Measurements from ENCODE around the gene SLC24A4.

The SLC24A4 gene

DNA sequence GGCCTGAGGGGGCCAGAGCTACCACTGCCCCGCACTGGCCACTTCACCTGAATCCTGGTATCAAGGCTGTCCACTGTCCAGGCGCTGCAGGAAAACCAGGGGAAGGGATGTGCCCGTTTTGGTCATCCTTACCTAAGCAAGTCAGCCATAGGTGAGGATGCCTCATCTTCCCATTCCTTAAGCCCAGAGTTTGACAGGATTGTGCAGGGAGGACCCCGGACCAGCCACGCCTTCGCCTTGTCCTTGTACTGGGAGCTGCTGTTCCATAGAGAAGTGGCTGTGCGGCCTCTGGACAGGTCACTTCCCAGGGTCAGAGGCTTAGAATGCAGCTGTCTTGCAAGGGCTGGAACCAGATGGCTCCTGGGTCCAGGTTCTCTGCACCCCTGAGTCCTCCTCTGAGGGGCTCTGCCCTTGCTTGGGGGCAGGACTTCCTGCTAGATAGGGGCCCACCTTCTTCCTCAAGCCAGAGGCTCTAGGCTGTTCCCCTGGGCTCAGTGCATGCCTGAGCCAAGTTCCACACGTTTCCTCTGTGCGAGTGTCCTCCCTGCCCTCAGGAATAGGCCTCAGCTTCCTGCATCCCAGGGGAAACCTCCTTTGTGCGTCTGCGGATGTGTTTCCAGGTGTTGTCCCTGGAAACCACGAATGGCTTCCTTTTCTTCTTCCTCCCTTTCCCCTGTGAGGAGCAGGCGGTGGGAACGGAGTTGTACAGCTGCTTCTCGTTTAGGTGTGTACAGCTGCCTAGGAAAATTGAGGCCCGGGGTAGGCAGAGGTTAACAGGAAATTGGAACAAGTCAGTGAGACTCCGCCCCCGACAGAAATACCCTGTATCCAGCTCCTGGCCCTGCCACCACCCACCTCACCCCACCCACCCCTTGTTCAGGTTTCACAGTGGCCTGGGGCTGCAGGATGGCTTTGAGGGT lies 136.3 kb downstream of the SLC24A4 start:
- DNase-seq (ENCODE audit: low read depth) = no peak
- no peak overlapping the region for H3K4me3 ChIP-seq (ENCODE audit: control insufficient read depth, low read depth, low read length)

DNA sequence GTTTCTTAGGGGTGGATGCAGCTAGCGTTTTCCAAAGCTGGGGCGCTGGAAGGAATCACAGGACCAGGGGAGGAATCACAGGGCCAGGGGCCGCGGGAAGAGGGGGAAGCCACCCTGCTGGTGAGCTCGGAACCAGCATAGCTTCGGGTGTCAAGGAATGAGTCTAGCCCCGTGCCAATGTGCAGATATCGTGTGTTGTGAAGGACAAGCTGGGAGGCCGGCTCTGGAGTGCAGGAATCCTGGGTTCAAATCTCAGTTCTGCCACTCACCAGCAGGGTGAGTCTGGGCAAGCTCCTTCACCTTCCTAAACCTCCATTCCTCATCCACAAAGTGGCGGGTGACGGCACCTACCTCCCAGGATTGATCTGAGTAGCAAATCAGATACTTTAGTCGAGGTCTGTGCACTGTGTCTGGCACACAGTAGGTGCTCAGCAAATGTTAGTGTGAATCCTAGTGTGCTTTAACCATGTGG lies 137.0 kb downstream of the SLC24A4 start:
- TF ChIP-seq, protein P1, sequence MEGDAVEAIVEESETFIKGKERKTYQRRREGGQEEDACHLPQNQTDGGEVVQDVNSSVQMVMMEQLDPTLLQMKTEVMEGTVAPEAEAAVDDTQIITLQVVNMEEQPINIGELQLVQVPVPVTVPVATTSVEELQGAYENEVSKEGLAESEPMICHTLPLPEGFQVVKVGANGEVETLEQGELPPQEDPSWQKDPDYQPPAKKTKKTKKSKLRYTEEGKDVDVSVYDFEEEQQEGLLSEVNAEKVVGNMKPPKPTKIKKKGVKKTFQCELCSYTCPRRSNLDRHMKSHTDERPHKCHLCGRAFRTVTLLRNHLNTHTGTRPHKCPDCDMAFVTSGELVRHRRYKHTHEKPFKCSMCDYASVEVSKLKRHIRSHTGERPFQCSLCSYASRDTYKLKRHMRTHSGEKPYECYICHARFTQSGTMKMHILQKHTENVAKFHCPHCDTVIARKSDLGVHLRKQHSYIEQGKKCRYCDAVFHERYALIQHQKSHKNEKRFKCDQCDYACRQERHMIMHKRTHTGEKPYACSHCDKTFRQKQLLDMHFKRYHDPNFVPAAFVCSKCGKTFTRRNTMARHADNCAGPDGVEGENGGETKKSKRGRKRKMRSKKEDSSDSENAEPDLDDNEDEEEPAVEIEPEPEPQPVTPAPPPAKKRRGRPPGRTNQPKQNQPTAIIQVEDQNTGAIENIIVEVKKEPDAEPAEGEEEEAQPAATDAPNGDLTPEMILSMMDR (IDR thresholded peaks at IDR 0.05; ENCODE audit: control insufficient read depth, insufficient read depth, low read depth, low read length, missing control alignments) = no peak
- no peak overlapping the region for H3K4me3 ChIP-seq (ENCODE audit: control insufficient read depth, low read depth, low read length)
- DNase-seq (ENCODE audit: low read depth) = no peak

More for the DNA sequence above, 136.3 kb downstream of the SLC24A4 start:
- TF ChIP-seq, protein P1 (IDR thresholded peaks at IDR 0.05; ENCODE audit: control insufficient read depth, insufficient read depth, low read depth, low read length, missing control alignments) = no peak

DNA sequence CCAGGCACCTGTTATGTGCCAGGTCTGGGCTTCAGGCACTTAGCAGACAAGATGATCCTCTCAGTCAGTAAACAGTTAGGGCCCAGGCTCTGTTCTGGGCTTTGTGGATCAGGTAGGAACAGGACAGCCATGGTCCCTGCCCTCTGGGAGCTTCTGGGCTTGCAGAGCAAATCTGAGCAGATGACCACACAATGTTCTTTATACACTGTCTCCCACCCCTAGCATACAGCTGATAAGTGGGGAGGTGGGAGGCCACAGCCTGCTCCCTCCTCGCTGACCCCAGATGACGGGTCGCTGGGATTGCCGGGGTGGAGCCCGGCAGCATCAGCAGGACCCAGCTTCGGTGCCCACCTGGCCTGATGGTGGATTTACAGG lies 137.6 kb downstream of the SLC24A4 start:
- DNase-seq (ENCODE audit: low read depth) = no peak
- TF ChIP-seq, protein P1 (IDR thresholded peaks at IDR 0.05; ENCODE audit: control insufficient read depth, insufficient read depth, low read depth, low read length, missing control alignments) = no peak
- H3K4me3 ChIP-seq (ENCODE audit: control insufficient read depth, low read depth, low read length) = no peak overlapping the region

GRCh38 chr14:92460916-92461579 lies 138.1 kb downstream of the SLC24A4 start:
- TF ChIP-seq, protein P1 (IDR thresholded peaks at IDR 0.05; ENCODE audit: control insufficient read depth, insufficient read depth, low read depth, low read length, missing control alignments) = no peak
- no peak overlapping the region for H3K4me3 ChIP-seq (ENCODE audit: control insufficient read depth, low read depth, low read length)
- peak; percentile 47 for DNase-seq (ENCODE audit: low read depth)

GRCh38 chr14:92461891-92462290 lies 138.9 kb downstream of the SLC24A4 start:
- no peak overlapping the region for H3K4me3 ChIP-seq (ENCODE audit: control insufficient read depth, low read depth, low read length)
- DNase-seq (ENCODE audit: low read depth) = no peak
- TF ChIP-seq, protein P1 (IDR thresholded peaks at IDR 0.05; ENCODE audit: control insufficient read depth, insufficient read depth, low read depth, low read length, missing control alignments) = no peak

DNA sequence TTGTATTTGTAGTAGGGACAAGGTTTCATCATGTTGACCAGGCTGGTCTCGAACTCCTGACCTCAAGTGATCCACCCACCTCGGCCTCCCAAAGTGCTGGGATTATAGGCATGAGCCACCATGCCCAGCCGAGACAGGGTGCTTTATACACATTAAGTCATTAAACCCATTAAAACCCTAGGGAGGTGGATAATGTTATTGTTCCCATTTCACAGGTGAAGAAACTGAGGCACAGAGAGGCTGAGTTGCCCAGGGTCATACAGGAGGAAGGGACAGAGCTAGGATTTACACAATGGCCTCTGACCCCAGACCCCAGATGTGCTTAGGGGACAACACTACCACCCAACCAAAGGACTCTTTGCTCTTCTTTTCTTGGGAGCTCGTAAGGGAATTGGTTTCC lies 139.6 kb downstream of the SLC24A4 start:
- no peak for DNase-seq (ENCODE audit: low read depth)
- TF ChIP-seq, protein P1 (IDR thresholded peaks at IDR 0.05; ENCODE audit: control insufficient read depth, insufficient read depth, low read depth, low read length, missing control alignments) = no peak
- H3K4me3 ChIP-seq (ENCODE audit: control insufficient read depth, low read depth, low read length) = no peak overlapping the region
